ENCODE data around the gene DTX1. TPM values are rescaled to one million over a fixed set of nuclear protein-coding genes. Genes with fewer than 3 reads are reported as not detected.
A peak's percentile ranks its signal among the peaks of the same experiment; 100 is the strongest.

The DTX1 gene
- polyA plus RNA-seq (2012; ENCODE audit: insufficient read depth, insufficient read length): 80.1 TPM

DNA sequence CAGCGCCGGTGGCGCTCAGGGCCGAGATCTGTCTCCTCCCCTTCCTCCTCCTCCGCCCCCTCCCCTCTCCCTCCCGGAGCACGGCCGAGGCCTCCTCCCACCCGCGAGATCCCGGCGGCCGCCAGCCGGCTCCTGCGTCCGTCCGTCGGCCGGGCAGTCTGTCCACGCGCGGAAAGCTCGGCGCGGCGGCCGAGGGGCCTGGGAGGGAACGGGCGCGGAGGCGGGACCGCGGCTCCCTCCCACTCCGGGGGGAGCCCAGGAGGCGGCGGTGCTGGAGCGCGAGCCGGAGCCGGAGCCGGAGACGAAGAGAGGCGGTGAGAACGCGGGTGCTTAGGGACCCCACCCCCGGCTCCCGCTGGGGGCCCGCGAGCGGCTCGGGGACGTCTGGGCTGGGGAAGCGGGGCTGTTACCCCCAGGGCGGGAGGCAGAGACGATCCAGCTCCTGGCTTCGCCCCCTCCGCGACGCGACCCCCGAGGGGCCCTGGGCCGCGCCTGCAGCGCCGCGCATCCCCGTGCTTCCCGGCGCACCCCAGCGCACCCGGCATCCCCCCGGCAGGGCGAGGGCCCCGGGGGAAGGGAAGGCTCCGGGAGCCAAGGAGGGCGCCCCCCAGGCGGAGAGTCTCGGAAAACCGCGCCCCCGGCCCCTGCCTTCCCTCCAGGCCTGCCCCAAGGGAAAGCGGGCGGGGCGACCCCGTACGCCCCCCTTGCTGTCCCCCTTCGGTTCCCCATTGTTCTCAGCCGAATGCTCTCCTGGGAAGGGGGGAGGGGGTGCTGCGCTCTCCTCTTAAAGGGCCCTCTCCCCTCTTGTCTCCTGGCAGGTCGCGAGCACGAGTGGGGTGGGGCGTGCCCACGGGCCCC lies at the start of gene DTX1:
Gene DTX1 (plus strand): TSS at position 100 of the 858 bp plus-strand sequence. CDS start 1,463 bp downstream, outside the sequence.
- DNase-seq (ENCODE audit: low read depth, low spot score): no peak
- peak within 1 kb of the TSS; percentile 58 for H3K4me3 ChIP-seq (ENCODE audit: low read length)

DNA sequence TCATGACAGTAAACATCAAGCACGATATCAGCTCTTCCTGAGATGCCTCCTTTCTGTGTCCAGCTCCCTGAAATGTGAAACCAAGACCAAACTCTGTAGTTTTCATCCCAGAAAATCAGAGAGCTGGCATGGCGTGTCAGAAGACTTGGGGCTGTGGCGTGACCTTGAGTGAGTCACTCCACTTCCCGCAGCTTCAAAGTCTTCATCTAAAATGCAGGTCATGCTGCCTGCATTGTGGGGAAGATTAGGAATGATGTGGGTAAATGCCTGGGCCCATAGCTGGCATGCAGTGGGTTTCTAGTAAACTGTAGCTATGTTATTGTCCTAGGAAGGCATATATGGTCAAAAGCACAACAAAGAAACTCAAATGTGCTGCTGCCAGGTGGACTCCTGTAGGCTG lies 49.4 kb upstream of the DTX1 start:
- no peak overlapping the region for H3K4me3 ChIP-seq (ENCODE audit: low read length)
- no peak for DNase-seq (ENCODE audit: low read depth, low spot score)

DNA sequence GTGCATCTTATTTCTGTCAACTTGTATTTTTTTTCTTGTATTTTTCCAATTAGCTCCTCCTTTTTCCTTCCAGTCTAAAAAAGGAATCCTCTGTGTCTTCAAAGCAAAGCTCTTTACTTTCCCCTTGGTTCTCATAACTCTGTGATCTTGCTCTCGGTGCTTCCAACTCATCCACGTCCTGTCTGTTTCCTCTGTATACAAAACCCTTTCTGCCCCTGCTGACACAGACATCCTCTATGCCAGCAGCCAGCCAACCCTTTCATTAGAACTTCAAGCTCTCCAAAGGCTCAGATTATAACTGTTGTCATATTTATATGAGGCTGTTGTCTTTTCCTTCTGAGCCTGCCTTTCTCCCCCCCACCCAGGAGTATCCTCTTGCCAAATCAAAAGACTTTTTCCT lies 45.8 kb upstream of the DTX1 start:
- no peak for DNase-seq (ENCODE audit: low read depth, low spot score)
- no peak overlapping the region for H3K4me3 ChIP-seq (ENCODE audit: low read length)

DNA sequence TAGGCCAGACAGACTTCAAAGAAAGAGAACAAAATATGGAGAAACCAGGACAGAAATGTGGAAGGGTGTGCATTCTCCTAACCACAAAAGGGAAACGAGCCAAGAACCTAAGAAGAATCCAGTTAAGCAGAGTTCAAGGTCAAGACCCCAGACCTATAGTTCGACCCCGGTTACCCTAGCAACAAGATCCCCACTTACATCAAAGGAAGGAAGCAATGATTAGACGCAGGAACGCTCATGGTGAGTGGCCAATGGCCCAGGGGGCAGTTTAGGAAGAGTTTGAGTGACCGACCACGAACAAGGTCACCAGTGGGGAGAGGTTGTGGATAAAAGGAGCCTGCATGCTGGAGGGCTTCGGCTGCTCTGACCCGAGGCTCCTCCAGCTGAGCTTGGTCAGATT lies 42.0 kb upstream of the DTX1 start:
- no peak for DNase-seq (ENCODE audit: low read depth, low spot score)
- no peak overlapping the region for H3K4me3 ChIP-seq (ENCODE audit: low read length)

DNA sequence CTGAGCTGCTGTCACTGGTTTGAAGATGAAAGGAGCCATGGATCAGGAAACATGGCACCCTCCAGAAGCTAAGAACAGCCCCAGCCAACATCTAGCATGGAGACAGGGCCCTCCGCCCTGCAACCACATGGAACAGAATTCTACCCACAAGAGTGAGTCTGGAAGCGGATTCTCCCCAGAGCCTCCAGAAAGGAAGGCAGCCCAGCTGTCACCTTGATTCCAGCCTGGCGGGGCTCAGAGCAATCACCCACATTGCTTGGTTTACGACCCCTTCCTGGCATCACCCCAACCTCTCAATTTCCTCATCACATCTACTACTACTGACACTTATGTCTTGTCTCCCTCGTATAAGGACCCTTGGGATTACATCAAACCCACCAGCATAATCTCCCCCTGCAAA lies 39.7 kb upstream of the DTX1 start:
- H3K4me3 ChIP-seq (ENCODE audit: low read length): no peak overlapping the region
- no peak for DNase-seq (ENCODE audit: low read depth, low spot score)

DNA sequence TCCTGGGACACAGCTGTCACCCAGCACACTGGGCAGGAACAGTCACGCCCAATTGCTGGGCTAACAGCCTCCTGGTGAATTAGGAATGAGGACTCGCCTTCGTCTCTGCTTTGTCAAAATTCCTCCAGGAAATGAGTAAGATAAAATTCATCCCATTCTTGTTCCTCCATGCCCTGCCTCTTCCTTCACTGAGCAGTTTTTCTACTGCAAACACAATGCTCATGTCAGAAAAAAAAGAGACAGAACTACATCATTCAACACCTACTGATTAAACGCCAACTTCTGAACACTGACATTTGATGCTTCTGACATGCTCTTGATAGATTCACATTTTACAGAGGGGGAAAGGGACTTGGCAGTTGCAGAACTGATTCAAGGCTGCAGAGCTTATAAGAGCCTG lies 37.5 kb upstream of the DTX1 start:
- no peak overlapping the region for H3K4me3 ChIP-seq (ENCODE audit: low read length)
- DNase-seq (ENCODE audit: low read depth, low spot score): no peak

DNA sequence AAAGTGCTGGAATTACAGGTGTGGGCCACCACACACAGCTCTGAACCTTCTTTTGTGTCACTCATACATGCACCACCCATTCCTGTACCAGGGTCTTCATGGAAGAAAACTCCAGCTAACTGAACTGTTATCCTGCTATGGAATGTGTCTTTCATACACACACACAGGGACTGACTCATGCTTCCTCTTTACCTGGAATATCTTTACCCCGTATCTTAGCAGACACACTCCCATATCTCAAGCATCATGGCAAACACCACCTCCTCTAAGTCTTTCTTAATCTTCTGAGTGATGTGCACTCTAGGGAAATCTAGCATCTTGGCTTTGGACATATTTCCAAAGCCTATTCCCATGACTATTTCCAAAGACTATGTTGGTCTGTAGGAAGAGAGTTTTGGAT lies 35.0 kb upstream of the DTX1 start:
- DNase-seq (ENCODE audit: low read depth, low spot score): no peak
- no peak overlapping the region for H3K4me3 ChIP-seq (ENCODE audit: low read length)

DNA sequence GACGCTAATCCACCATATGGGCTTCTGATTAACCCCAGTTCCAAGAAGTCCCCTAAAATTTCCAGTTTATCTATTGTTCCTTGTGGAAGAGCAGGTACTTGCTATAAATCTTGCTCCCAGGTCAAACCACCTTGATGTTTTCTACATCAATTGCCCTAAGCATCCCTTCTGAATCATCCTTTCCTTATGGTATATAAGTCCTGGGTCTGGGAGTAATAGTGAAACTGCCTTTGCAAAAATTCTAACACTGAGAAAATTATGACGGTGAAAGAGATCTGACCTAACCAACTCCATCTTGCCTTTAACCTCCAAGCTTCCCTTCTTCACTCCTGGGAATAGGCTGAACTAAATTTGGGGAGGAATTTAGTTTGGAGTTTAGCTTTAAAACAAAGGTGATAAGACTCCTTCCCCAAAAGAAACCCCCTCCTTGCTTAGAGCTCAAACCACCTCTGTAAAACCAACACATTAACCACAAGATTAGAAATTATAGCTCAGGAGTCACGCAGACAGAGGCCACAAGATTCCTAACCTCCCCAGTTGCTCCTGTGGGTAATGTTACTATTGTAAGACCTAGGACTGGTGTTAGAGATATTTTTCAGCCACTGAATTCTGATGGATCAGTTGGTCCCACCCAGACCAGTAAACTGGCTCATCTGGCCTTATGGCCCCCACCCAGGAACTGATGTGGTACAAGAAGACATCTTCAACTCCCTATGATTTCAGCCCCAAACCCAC lies 33.8 kb upstream of the DTX1 start:
- H3K4me3 ChIP-seq (ENCODE audit: low read length): no peak overlapping the region
- no peak for DNase-seq (ENCODE audit: low read depth, low spot score)

DNA sequence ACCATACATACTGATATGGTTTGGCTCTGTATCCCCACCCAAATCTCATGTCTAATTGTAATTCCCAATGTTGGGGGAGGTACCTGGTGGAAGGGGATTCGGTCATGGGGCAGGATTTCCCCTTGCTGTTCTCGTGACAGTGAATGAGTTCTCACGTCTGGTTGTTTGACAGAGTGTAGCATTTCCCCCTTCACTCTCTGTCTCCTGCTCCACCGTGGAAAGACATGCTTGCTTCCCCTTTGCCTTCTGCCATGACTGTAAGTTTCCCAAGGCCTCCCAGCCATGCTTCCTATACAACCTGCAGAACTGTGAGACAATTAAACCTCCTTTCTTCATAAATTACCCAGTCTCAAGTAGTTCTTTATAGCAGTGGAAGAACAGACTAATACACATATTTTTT lies 28.8 kb upstream of the DTX1 start:
- DNase-seq (ENCODE audit: low read depth, low spot score): no peak
- H3K4me3 ChIP-seq (ENCODE audit: low read length): no peak overlapping the region

DNA sequence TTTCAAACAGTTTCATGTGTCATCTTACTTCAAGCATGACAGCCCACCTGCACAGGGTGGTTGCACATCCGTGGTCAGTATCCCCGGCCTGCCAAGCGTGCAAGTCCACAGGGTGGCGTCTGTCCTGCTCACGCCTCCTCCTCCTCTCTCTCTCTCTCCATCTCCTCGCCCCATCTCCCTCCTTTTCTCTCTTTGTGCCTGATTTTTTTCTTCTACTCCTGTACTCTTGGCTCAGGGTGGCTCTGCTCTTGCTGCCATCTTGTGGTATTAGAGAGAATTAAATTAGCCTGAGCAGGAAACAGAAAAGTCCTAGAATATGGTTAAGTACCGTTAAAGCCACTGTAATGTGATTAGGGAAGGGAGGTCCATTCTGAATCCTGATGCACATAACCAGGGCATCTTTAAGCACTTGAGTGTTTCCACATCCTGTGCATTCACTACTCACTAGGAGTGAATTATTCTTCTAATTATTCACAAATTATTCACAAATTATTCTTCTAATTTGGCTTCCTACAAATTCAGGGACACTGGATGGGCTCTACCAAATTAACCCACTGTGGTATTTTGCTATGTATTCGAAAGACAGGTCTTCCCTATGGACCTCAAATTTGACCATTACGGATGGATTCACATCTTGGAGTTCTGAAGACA lies 25.5 kb upstream of the DTX1 start:
- DNase-seq (ENCODE audit: low read depth, low spot score): peak; percentile 6
- no peak overlapping the region for H3K4me3 ChIP-seq (ENCODE audit: low read length)

DNA sequence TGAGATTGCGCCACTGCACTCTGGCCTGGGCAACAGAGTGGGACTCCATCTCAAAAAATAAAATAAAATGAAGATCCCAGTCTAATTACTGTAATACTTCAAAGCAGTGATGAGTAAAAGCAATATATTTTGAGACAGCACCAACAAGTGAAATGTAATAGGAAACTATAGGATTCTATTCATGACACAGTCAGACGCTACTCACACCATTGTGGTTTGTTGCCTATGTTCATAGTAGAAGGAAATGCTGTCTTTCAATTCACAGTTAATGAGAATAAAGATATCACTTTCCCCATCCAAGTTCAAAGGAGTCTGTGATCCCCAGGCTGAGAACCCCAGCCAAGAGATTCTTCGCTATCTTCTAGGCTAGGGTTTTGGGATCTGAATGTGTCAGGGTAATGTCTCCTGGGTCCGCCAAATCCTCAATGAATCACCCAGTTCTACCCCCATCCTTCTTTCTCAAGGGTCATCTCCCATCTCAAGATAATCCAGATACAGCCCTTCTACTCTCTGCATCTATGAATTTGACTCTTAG lies 16.6 kb upstream of the DTX1 start:
- H3K4me3 ChIP-seq (ENCODE audit: low read length): no peak overlapping the region
- no peak for DNase-seq (ENCODE audit: low read depth, low spot score)

DNA sequence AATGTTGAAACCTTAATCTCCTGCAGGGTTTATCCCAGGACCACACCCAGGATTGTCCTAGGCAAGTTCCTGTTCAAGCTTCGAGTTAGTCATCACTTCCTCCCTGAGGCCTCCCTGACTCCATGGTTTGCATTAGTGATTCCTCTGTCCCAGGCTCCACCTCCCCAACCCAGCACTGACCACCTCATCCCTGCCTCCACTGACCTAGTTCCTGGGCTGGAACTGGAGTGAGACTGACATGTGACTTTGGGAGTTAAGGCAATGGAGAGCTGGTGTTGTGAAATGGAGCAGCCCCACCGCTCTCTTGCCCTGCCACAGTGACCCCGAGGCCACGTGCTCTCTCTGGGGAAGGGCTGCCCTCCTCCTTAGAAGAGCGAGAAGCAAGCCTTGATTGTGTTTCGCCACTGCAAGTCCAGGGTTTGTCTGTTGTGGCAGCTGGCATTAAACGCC lies 15.8 kb upstream of the DTX1 start:
- no peak for DNase-seq (ENCODE audit: low read depth, low spot score)
- H3K4me3 ChIP-seq (ENCODE audit: low read length): no peak overlapping the region

DNA sequence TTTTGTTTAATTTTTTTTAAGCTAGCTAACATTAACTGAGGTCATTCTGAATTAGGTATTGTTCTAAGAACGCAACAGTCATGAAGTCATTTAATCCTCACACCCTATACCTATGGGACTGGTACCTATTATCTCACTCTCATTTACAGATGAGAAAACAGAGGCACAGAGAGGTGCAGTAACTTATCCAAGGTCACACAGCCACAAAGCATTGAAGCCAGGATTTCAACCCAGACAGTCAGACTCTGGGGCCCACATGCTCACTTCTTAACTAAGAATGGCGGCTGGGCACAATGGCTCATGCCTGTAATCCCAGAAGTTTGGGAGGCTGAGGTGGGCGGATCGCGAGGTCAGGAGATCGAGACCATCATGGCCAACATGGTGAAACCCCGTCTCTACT lies 15.0 kb upstream of the DTX1 start:
- H3K4me3 ChIP-seq (ENCODE audit: low read length): no peak overlapping the region
- no peak for DNase-seq (ENCODE audit: low read depth, low spot score)

DNA sequence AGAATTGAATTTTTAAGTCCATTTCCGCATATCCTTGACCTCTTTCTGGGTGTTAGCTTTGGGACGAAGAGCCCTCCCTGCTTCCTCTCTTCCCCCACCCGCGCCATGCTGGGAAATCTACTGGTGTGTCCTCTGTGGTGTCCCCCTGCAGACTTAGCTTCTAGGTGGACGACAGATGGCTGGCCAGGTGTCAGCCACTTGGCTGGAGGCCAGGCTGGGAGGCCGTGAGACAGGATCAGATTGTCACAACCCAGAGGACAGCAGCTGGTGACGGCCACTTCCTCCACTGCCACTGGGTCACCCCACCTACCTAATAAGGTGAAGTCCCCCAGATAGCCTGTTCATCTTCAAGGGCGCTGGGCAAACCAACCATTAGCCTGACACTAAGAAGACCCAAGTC lies 13.3 kb upstream of the DTX1 start:
- no peak overlapping the region for H3K4me3 ChIP-seq (ENCODE audit: low read length)
- DNase-seq (ENCODE audit: low read depth, low spot score): no peak

DNA sequence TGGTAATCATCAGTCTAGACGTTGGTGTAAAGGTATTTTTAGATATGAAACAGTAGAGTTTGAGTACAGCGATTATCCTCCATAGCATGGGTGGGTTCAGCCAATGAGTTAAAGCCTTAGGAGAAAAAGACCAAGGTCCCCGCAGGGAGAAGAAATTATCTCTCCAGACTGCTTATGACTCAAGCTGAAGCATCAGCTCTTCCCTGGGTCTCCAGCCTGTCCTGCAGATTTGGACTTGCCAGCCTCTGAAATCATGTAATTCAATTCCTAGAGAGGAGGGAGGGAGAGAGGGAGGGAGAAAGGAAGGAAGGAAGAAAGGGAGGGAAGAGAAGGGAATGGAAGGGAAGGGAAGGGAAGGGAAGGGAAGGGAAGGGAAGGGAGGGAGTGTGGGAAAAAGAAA lies 12.0 kb upstream of the DTX1 start:
- DNase-seq (ENCODE audit: low read depth, low spot score): no peak
- no peak overlapping the region for H3K4me3 ChIP-seq (ENCODE audit: low read length)

DNA sequence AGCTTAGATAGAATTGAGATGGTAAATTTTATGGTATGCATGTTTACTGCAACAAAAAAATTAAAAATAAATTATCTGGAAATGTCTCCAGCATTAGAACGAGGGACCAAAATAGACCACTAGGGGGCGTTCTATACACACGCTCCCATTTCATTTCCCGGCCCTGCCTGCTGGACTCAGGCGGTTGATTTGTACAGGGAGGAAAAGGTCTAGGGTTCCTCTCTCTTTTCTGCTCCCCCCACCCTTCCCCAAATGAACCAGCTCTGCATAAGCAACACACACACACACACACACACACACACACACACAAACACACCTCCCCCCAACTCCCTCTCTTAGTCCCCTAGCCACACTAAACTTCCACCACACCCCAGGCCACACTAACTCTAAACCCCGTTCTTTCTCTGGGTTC lies 7.8 kb upstream of the DTX1 start:
- H3K4me3 ChIP-seq (ENCODE audit: low read length): no peak overlapping the region
- DNase-seq (ENCODE audit: low read depth, low spot score): peak; percentile 68

DNA sequence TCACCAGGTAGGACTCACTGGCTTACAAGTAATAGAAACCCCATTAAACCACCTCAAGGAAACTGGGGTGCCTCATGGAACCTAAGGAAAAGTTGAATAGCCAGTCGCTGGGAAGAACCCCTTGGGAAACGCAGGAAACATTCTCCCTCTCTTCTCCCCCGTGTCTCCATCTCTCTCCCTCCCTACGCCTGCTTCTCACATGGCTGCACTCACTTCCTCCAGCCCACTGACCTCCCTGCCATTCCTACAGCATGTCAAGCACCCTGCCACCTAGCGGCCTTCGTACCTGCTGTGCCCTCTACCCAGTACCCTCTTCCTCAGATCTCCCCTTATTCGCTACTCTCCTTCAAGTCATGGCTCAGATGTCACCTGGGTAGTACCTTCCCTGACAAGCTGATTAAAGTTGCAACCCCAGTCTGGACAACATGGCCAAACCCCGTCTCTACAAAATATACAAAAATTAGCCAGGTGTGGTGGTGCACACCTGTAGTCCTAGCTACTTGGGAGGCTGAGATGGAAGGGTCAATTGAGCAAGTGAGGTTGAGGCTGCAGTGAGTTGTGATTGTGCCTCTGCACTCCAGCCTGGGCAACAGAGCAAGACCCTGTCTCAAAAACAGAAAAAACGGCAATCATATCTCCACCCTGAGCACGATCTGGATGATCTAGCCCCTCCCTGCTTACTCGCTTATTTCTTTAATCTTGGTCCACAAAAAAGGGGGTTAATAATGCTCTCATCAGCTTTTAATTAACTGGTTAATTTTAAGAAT lies 6.4 kb upstream of the DTX1 start:
- no peak overlapping the region for H3K4me3 ChIP-seq (ENCODE audit: low read length)

DNA sequence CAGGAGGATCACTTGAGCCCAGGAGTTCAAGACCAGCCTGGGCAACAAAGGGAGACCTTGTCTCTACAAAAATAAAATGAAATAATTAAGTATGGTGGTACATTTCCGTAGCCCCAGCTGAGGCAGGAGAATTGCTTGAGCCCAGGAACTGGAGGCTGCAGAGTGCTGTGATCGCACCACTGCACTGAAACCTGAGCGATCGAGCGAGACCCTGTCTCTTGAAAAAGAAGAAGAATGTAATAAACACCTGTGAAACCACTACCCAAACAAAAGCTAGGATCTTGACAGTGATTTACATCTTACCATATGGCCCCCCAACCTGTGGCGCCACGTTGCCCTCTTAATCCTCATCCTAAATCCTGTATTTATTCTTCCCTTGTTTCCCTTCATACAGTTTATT lies 5.7 kb upstream of the DTX1 start:
- DNase-seq (ENCODE audit: low read depth, low spot score): no peak
- no peak overlapping the region for H3K4me3 ChIP-seq (ENCODE audit: low read length)

More for the DNA sequence above, 6.4 kb upstream of the DTX1 start:
- peak; percentile 37 for DNase-seq (ENCODE audit: low read depth, low spot score)

DNA sequence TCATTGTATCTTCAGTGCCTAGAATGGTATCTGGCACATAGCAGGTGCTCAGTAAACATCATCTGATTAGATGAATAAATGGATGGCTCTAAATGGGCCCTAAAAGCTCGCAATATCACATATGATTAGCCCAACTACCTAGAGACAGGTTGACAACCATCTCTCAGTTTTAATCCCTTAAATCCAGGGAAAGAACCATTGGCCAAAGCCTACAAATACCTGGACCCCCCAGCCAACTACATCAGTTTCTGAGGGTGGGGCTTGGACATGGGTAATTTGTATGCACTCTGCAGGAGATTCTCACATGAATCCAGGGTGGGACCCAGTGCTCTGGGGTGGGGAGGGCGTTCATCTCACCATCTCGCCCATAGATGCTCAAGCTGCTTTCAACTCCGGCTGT lies 4.8 kb upstream of the DTX1 start:
- no peak for DNase-seq (ENCODE audit: low read depth, low spot score)
- no peak overlapping the region for H3K4me3 ChIP-seq (ENCODE audit: low read length)

Data from Jurkat, Clone E6-1 (cell line).